PC-3 (cell line): ENCODE data around the gene SOX18. TPM values are rescaled to one million over a fixed set of nuclear protein-coding genes. Genes with fewer than 3 reads are reported as not detected.

Experiments used
- ATAC-seq: fragments of 200-7000 bp; cut with Tn5 transposase; 2 replicates; pipeline ENCODE4 v1.9.1; 2020; ENCODE audit warnings: mild to moderate bottlenecking, moderate library complexity
- BruUV-seq: library from RNA; stranded (reverse); fragments of 400-500 nt; replicated peaks from 2 replicates; lab custom pipeline; 2021; lab: Mats Ljungman, UMichigan
- CTCF ChIA-PET: fragments of 300-600 bp; sonication (Branson Sonifier 250); formaldehyde crosslinking; loops from one replicate; lab custom pipeline; 2022; ENCODE audit warnings: antibody characterized with exemption; lab: Charles Lee
- POLR2A ChIA-PET: fragments of 300-600 bp; sonication (Branson Sonifier 250); formaldehyde crosslinking; loops from one replicate; lab custom pipeline; 2022; ENCODE audit warnings: antibody characterized with exemption; ENCODE audit not compliant: unreplicated experiment; lab: Charles Lee
- DNase-seq: peaks from one replicate; pipeline ENCODE4 v3.0.0-alpha.2; 2015
- H2AFZ ChIP-seq: fragments of 300-600 bp; sonication (generic); 2 replicates; pipeline ENCODE4 v1.6.0; 2016; ENCODE audit warnings: antibody characterized with exemption, low read length
- H3F3A ChIP-seq: fragments of 300-600 bp; sonication (generic); one replicate; pipeline ENCODE4 v1.6.0; 2017; ENCODE audit warnings: antibody characterized with exemption, low read length, control low read depth, mild to moderate bottlenecking; ENCODE audit not compliant: unreplicated experiment
- H3K27ac ChIP-seq: fragments of 300-600 bp; sonication (generic); 2 replicates; pipeline ENCODE4 v1.5.1; 2016; ENCODE audit warnings: mild to moderate bottlenecking, low read length
- H3K27me3 ChIP-seq: fragments of 300-600 bp; sonication (generic); 2 replicates; pipeline ENCODE4 v1.6.1; 2016; ENCODE audit warnings: low read length, mixed read lengths
- H3K36me3 ChIP-seq: fragments of 300-600 bp; sonication (generic); 2 replicates; pipeline ENCODE4 v1.6.1; 2016; ENCODE audit warnings: low read depth, mixed run types, low read length, mixed read lengths
- H3K4me1 ChIP-seq: fragments of 300-600 bp; sonication (generic); 2 replicates; pipeline ENCODE4 v1.5.1; 2016; ENCODE audit warnings: low read length; ENCODE audit not compliant: insufficient read depth
- H3K4me2 ChIP-seq: fragments of 300-600 bp; sonication (generic); 2 replicates; pipeline ENCODE4 v1.6.0; 2016; ENCODE audit warnings: low read length
- H3K4me3 ChIP-seq: fragments of 300-600 bp; sonication (generic); 2 replicates; pipeline ENCODE4 v1.5.1; 2016; ENCODE audit warnings: mild to moderate bottlenecking, low read length, mixed read lengths
- H3K79me2 ChIP-seq: fragments of 300-600 bp; sonication (generic); 2 replicates; pipeline ENCODE4 v1.6.1; 2017; ENCODE audit warnings: low read length, mixed read lengths
- H3K9ac ChIP-seq: fragments of 300-600 bp; sonication (generic); 2 replicates; pipeline ENCODE4 v1.6.0; 2016; ENCODE audit warnings: mild to moderate bottlenecking, low read length
- H3K9me2 ChIP-seq: fragments of 300-600 bp; sonication (generic); replicated peaks from 2 replicates; pipeline ENCODE4 v1.6.1; 2016; ENCODE audit warnings: mixed run types, low read length, mixed read lengths
- H3K9me3 ChIP-seq: fragments of 300-600 bp; sonication (generic); 2 replicates; pipeline ENCODE4 v1.6.1; 2016; ENCODE audit warnings: low read length, mixed read lengths
- H4K20me1 ChIP-seq: fragments of 300-600 bp; sonication (generic); 2 replicates; pipeline ENCODE4 v1.6.1; 2016; ENCODE audit warnings: low read length, mixed read lengths
- EZH2 ChIP-seq: fragments of 300-600 bp; sonication (generic); IDR thresholded peaks from one replicate; pipeline ENCODE4 v1.6.1; 2017; ENCODE audit warnings: antibody characterized with exemption, mild to moderate bottlenecking, low read length; ENCODE audit not compliant: unreplicated experiment
- EZH2phosphoT487 ChIP-seq: fragments of 300-600 bp; sonication (generic); IDR thresholded peaks from 2 replicates; pipeline ENCODE4 v1.6.1; 2018; ENCODE audit warnings: mild to moderate bottlenecking, antibody characterized with exemption, low read length, borderline replicate concordance
- intact Hi-C: fragments of 100-400 bp; cut with micrococcal nuclease; formaldehyde crosslinking; loops from 2 replicates; pipeline ENCODE4 v1.9.0; 2023
- total RNA-seq: library from RNA; depleted of rRNA; stranded (reverse); fragments of >200 nt; gene quantifications from 2 replicates; pipeline ENCODE4 v1.2.3, GENCODE V29; 2014
- TF ChIP-seq, protein P1 (sequence below): fragments of 300-600 bp; sonication (generic); conservative IDR thresholded peaks from 2 replicates; pipeline ENCODE4 v1.5.1; 2017; ENCODE audit warnings: antibody characterized with exemption, low read depth, mild to moderate bottlenecking, low read length

Gene SOX18
- total RNA-seq, 1 experiment from 2014 or later: 1.5 TPM

DNA sequence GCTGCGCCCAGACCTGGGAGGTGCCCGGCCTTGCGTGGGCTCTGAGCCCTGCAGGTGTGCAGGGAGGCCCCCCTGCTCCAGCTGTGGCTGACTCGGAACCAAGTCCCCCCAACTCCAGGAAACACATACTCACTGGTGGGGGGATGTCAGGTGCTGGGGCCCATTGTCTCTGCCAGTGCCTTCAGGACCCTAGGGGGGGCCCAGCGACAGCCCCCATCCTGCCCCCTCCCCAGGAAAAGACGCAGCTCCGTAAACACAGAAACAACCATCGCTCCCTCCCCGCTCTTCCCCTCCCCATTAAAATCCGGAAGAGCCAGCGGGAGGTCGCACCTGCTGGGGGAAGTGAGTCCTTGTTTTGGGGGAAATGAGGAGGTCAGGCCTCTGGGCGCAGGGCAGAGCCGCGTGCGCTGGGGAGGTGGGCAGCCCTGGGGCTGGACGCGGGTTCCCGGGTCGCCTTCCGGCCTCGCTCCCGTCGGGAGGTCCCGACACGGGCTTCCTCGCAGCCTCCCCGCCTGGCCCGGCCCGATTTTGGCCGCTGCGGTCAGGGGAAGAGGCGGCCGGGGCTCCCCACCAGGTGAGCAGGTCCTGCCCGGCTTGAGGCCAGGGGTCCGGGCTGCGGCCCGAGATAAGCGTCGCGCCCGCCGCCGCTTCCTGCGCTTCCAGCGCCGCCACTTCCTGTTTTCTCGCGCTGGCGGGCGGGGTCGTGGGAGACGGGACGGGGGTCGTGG lies 7.2 kb downstream of the SOX18 start:
- H3K27ac ChIP-seq: no peak overlapping the region
- DNase-seq (peak; percentile 16), ATAC-seq (no peak)
- H3K79me2 ChIP-seq: no peaks in the 10 kb centered on the region
- H3K9me2 ChIP-seq: no peaks in the 10 kb centered on the region
- TSS peak; percentile 69 for BruUV-seq
- peak overlapping the region; percentile 69 for H3K9ac ChIP-seq
- CTCF ChIA-PET: no interaction called here
- intact Hi-C loops: no loop called here
- H3F3A ChIP-seq: peaks cover 5% of the 10 kb centered on the region
- H2AFZ ChIP-seq: peak overlapping the region; percentile 94
- H3K4me1 ChIP-seq: peaks cover 25% of the 10 kb centered on the region
- no peaks in the 10 kb centered on the region for H3K9me3 ChIP-seq
- no peaks in the 10 kb centered on the region for H4K20me1 ChIP-seq
- POLR2A ChIA-PET: no interaction called here
- TF ChIP-seq EZH2 (no peak), EZH2phosphoT487 (no peak)
- TF ChIP-seq, protein P1, sequence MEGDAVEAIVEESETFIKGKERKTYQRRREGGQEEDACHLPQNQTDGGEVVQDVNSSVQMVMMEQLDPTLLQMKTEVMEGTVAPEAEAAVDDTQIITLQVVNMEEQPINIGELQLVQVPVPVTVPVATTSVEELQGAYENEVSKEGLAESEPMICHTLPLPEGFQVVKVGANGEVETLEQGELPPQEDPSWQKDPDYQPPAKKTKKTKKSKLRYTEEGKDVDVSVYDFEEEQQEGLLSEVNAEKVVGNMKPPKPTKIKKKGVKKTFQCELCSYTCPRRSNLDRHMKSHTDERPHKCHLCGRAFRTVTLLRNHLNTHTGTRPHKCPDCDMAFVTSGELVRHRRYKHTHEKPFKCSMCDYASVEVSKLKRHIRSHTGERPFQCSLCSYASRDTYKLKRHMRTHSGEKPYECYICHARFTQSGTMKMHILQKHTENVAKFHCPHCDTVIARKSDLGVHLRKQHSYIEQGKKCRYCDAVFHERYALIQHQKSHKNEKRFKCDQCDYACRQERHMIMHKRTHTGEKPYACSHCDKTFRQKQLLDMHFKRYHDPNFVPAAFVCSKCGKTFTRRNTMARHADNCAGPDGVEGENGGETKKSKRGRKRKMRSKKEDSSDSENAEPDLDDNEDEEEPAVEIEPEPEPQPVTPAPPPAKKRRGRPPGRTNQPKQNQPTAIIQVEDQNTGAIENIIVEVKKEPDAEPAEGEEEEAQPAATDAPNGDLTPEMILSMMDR: no peak
- H3K36me3 ChIP-seq: no peaks in the 10 kb centered on the region
- H3K4me2 ChIP-seq: peak overlapping the region; percentile 88
- no peaks in the 10 kb centered on the region for H3K27me3 ChIP-seq
- peak overlapping the region; percentile 66 for H3K4me3 ChIP-seq

DNA sequence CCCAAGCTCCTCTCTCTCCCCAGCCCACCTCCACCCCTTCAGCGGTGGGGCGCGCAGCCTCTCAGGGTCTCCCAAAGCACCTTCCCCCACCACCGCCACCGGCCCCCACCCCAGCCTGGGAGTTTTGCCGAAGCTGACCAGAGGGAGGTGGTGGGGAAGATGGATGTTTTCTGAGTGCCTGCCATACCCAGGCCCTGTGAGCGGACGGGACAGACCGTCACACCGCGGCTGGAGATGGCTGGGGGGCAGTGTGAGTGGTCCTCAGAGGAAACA lies 7.7 kb downstream of the SOX18 start:
- H3K36me3 ChIP-seq: no peaks in the 10 kb centered on the region
- ATAC-seq (no peak), DNase-seq (no peak)
- H2AFZ ChIP-seq: no peak overlapping the region
- H3K4me1 ChIP-seq: peaks cover 25% of the 10 kb centered on the region
- no peaks in the 10 kb centered on the region for H3K9me3 ChIP-seq
- H3K27ac ChIP-seq: no peak overlapping the region
- no TSS peak for BruUV-seq
- H3K4me3 ChIP-seq: peak overlapping the region; percentile 66; the same call in 1 of the 2 replicates
- H3K9ac ChIP-seq: no peak overlapping the region
- H3K9me2 ChIP-seq: no peaks in the 10 kb centered on the region
- no peaks in the 10 kb centered on the region for H3K79me2 ChIP-seq
- H4K20me1 ChIP-seq: no peaks in the 10 kb centered on the region
- intact Hi-C loops: no loop called here
- POLR2A ChIA-PET: no interaction called here
- H3F3A ChIP-seq: peaks cover 5% of the 10 kb centered on the region
- TF ChIP-seq EZH2 (no peak), EZH2phosphoT487 (no peak)
- TF ChIP-seq, protein P1: no peak
- H3K27me3 ChIP-seq: no peaks in the 10 kb centered on the region
- CTCF ChIA-PET: no interaction called here
- peak overlapping the region; percentile 88 for H3K4me2 ChIP-seq

DNA sequence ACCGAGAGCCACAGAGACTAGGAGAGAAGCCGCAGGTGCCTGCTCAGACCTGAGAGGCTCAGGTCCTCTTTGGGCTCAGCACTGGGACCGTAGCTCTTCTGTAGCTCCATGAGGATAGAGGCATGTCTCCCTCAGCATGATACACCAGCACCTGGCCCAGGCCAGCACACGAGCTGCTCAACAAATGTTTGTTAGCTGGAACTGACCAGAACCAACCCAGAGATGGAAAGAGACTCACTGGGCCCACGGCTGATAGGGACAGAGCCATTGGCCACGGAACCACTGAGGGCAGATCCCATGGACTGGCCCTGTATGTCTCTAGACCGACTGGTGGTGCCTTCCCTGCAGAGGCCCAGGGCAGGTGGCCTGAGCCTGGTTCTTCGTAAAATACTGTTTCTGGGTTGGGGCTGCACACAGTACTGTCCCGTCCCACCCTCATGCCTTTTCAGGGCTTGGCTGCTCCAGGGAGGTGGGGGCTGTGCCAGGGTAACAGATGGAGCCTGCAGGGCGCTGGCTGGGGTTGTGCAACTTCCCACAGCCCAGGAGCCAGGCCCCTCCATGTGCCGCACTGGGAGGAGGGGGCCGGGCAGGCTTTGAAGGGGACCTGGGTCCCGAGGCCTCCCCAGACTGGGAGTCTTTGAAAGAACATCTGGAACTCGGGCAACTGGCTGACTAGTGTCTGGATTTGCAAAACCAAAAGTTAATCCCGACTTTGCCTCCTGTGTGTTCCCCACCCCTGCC lies 8.2 kb downstream of the SOX18 start:
- TF ChIP-seq EZH2 (no peak), EZH2phosphoT487 (no peak)
- TF ChIP-seq, protein P1: no peak
- no peaks in the 10 kb centered on the region for H3K9me3 ChIP-seq
- peaks cover 25% of the 10 kb centered on the region for H3K4me1 ChIP-seq
- H4K20me1 ChIP-seq: no peaks in the 10 kb centered on the region
- no peak overlapping the region for H2AFZ ChIP-seq
- no peaks in the 10 kb centered on the region for H3K9me2 ChIP-seq
- POLR2A ChIA-PET: no interaction called here
- CTCF ChIA-PET: no interaction called here
- no peaks in the 10 kb centered on the region for H3K36me3 ChIP-seq
- peaks cover 5% of the 10 kb centered on the region for H3F3A ChIP-seq
- no TSS peak for BruUV-seq
- H3K9ac ChIP-seq: no peak overlapping the region
- ATAC-seq (no peak), DNase-seq (no peak)
- intact Hi-C loops: no loop called here
- no peaks in the 10 kb centered on the region for H3K27me3 ChIP-seq
- H3K4me3 ChIP-seq: no peak overlapping the region
- H3K27ac ChIP-seq: no peak overlapping the region
- no peaks in the 10 kb centered on the region for H3K79me2 ChIP-seq
- peak overlapping the region; percentile 88; the same call in 1 of the 2 replicates for H3K4me2 ChIP-seq
